ENCODE measurements around the gene TMEM221. TPM values are rescaled to one million over a fixed set of nuclear protein-coding genes. Genes with fewer than 3 reads are reported as not detected.
A peak's percentile ranks its signal among the peaks of the same experiment; 100 is the strongest.

TMEM221 gene
- total and polyA plus RNA-seq, 9 of the 15 experiments (the other 6 are each of a cell fraction or from before 2014, with no cell fraction given), result 0.06 to 0.35 TPM; not detected in 7

DNA sequence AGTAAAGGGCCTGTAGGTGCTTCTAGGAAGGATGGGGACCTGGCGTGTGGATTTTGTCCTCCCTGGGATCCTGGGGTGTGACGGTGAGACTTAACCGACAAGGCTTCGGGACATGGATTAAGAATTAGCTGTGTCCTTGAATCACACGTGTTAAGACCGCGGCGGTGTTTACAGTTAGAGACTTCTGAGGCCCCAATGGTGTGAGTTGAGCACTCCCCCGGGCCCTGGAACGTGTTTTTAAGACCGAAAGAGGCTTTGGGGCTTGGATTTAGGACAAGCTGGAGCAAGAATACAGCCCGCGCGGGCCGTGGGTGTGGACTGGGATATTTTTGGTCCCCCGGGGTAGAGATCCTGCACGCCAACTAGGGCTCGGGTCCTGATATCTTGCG is 20.6 kb upstream of the TMEM221 start (continued):
- TF ChIP-seq, protein P1, sequence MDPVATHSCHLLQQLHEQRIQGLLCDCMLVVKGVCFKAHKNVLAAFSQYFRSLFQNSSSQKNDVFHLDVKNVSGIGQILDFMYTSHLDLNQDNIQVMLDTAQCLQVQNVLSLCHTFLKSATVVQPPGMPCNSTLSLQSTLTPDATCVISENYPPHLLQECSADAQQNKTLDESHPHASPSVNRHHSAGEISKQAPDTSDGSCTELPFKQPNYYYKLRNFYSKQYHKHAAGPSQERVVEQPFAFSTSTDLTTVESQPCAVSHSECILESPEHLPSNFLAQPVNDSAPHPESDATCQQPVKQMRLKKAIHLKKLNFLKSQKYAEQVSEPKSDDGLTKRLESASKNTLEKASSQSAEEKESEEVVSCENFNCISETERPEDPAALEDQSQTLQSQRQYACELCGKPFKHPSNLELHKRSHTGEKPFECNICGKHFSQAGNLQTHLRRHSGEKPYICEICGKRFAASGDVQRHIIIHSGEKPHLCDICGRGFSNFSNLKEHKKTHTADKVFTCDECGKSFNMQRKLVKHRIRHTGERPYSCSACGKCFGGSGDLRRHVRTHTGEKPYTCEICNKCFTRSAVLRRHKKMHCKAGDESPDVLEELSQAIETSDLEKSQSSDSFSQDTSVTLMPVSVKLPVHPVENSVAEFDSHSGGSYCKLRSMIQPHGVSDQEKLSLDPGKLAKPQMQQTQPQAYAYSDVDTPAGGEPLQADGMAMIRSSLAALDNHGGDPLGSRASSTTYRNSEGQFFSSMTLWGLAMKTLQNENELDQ (CRISPR knock-in tag; IDR thresholded peaks at IDR 0.05; ENCODE audit: borderline replicate concordance), result no peak
- TF ChIP-seq NFE2L1 (tag; IDR thresholded peaks at IDR 0.05; ENCODE audit: borderline replicate concordance, low read depth), result no peak
- TF ChIP-seq, protein P2, sequence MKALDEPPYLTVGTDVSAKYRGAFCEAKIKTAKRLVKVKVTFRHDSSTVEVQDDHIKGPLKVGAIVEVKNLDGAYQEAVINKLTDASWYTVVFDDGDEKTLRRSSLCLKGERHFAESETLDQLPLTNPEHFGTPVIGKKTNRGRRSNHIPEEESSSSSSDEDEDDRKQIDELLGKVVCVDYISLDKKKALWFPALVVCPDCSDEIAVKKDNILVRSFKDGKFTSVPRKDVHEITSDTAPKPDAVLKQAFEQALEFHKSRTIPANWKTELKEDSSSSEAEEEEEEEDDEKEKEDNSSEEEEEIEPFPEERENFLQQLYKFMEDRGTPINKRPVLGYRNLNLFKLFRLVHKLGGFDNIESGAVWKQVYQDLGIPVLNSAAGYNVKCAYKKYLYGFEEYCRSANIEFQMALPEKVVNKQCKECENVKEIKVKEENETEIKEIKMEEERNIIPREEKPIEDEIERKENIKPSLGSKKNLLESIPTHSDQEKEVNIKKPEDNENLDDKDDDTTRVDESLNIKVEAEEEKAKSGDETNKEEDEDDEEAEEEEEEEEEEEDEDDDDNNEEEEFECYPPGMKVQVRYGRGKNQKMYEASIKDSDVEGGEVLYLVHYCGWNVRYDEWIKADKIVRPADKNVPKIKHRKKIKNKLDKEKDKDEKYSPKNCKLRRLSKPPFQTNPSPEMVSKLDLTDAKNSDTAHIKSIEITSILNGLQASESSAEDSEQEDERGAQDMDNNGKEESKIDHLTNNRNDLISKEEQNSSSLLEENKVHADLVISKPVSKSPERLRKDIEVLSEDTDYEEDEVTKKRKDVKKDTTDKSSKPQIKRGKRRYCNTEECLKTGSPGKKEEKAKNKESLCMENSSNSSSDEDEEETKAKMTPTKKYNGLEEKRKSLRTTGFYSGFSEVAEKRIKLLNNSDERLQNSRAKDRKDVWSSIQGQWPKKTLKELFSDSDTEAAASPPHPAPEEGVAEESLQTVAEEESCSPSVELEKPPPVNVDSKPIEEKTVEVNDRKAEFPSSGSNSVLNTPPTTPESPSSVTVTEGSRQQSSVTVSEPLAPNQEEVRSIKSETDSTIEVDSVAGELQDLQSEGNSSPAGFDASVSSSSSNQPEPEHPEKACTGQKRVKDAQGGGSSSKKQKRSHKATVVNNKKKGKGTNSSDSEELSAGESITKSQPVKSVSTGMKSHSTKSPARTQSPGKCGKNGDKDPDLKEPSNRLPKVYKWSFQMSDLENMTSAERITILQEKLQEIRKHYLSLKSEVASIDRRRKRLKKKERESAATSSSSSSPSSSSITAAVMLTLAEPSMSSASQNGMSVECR (CRISPR knock-in tag; IDR thresholded peaks at IDR 0.05), result no peak
- TF ChIP-seq ZNF766 (CRISPR knock-in tag; conservative IDR thresholded peaks at IDR 0.05), result peak; percentile 59; the same call in 1 of the 2 replicates
- TF ChIP-seq KLF13 (tag; IDR thresholded peaks at IDR 0.05; ENCODE audit: borderline replicate concordance, low read depth), result no peak
- no peak for TF ChIP-seq WHSC1 (IDR thresholded peaks at IDR 0.05; ENCODE audit: low read length)
- TF ChIP-seq EGR1 (conservative IDR thresholded peaks at IDR 0.05), result no peak
- no peak for TF ChIP-seq SMARCB1 (IDR thresholded peaks at IDR 0.05; ENCODE audit: insufficient read length, low read depth)
- TF ChIP-seq PPARD (CRISPR knock-in tag; IDR thresholded peaks at IDR 0.05), result no peak
- no peak for TF ChIP-seq ZNF184 (CRISPR knock-in tag; IDR thresholded peaks at IDR 0.05)
- TF ChIP-seq SMARCA4 (IDR thresholded peaks at IDR 0.05), result 0 out of 2 replicates have a peak, but pooled peaks have one; percentile 31
- TF ChIP-seq ZFX (CRISPR knock-in tag; IDR thresholded peaks at IDR 0.05), result no peak
- TF ChIP-seq, protein P3, sequence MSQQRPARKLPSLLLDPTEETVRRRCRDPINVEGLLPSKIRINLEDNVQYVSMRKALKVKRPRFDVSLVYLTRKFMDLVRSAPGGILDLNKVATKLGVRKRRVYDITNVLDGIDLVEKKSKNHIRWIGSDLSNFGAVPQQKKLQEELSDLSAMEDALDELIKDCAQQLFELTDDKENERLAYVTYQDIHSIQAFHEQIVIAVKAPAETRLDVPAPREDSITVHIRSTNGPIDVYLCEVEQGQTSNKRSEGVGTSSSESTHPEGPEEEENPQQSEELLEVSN (IDR thresholded peaks at IDR 0.05; ENCODE audit: borderline replicate concordance in 1 of 2, extremely low read depth in 1 of 2, insufficient read depth in 1 of 2, insufficient read length in 1 of 2, low read depth in 1 of 2, low read length in 1 of 2, poor library complexity in 1 of 2, severe bottlenecking in 1 of 2), result peak in 1 of 2 experiments; percentile 13
- TF ChIP-seq, protein P4, sequence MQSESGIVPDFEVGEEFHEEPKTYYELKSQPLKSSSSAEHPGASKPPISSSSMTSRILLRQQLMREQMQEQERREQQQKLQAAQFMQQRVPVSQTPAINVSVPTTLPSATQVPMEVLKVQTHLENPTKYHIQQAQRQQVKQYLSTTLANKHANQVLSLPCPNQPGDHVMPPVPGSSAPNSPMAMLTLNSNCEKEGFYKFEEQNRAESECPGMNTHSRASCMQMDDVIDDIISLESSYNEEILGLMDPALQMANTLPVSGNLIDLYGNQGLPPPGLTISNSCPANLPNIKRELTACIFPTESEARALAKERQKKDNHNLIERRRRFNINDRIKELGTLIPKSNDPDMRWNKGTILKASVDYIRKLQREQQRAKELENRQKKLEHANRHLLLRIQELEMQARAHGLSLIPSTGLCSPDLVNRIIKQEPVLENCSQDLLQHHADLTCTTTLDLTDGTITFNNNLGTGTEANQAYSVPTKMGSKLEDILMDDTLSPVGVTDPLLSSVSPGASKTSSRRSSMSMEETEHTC (IDR thresholded peaks at IDR 0.05), result no peak
- no peak for TF ChIP-seq PRMT5 (CRISPR knock-in tag; IDR thresholded peaks at IDR 0.05)
- TF ChIP-seq GABPB2 (CRISPR knock-in tag; conservative IDR thresholded peaks at IDR 0.05), result no peak
- 0 out of 2 replicates have a peak, but pooled peaks have one; percentile 31 for TF ChIP-seq MTA1 (IDR thresholded peaks at IDR 0.05; ENCODE audit: borderline replicate concordance)

Data from K562 (cell line).